GM18909 (cell line): ENCODE results near the gene TBX3.

Experiments used
- ATAC-seq: cut with Tn5 transposase; IDR thresholded peaks from one replicate; pipeline ENCODE4 v1.9.1; 2021; ENCODE audit warnings: mild to moderate bottlenecking; ENCODE audit not compliant: unreplicated experiment, poor library complexity

Gene TBX3

GRCh38 chr12:114669401-114670290, 14.3 kb downstream of the TBX3 start:
- ATAC-seq: no peak

- ATAC-seq: no peak
Observed at GRCh38 chr12:114668886-114669288, 15.1 kb downstream of the TBX3 start.

GRCh38 chr12:114668151-114668885, 15.7 kb downstream of the TBX3 start:
- ATAC-seq: no peak

GRCh38 chr12:114667669-114668150, 16.3 kb downstream of the TBX3 start:
- ATAC-seq: no peak

GRCh38 chr12:114666746-114667668, 17.0 kb downstream of the TBX3 start:
- no peak for ATAC-seq

- no peak for ATAC-seq
Observed at GRCh38 chr12:114665411-114666260, 18.3 kb downstream of the TBX3 start.

- no peak for ATAC-seq
Observed at GRCh38 chr12:114664651-114665320, 19.2 kb downstream of the TBX3 start.

- no peak for ATAC-seq
Observed at GRCh38 chr12:114662512-114663177, 21.3 kb downstream of the TBX3 start.

- no peak for ATAC-seq
Observed at GRCh38 chr12:114661245-114661644, 22.7 kb downstream of the TBX3 start.

GRCh38 chr12:114659084-114659483, 24.9 kb downstream of the TBX3 start:
- ATAC-seq: no peak

- ATAC-seq: no peak
Observed at GRCh38 chr12:114658002-114658441, 26.0 kb downstream of the TBX3 start.

GRCh38 chr12:114657597-114657920, 26.4 kb downstream of the TBX3 start:
- no peak for ATAC-seq

GRCh38 chr12:114656906-114657596, 26.9 kb downstream of the TBX3 start:
- no peak for ATAC-seq

- ATAC-seq: no peak
Observed at GRCh38 chr12:114655934-114656749, 27.8 kb downstream of the TBX3 start.

- no peak for ATAC-seq
Observed at GRCh38 chr12:114649585-114649984, 34.4 kb downstream of the TBX3 start.

- no peak for ATAC-seq
Observed at GRCh38 chr12:114648711-114649110, 35.3 kb downstream of the TBX3 start.
